Measurements from ENCODE around the gene ARHGAP27.

DNA sequence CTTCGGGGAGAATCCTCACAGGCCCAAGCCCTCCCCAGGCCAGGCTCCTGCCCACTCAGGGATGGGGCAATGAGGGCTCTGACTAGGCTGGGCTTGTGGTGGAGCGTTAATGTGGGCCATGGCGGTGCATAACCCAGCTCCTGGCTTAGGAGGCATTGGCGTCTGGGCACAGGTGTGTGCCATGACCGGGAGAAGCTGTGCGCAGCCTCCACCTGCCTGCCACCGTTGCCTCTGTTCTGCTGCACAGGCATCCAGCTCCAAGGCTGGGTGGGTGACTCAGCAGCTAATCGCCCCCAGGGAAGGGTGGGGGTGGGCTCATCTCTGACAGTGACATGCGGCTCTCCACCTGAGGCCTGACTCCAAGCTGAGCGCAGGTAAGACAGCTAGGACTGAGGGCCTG, 3.5 kb upstream of the ARHGAP27 start:
- TF ChIP-seq EZH2 (IDR thresholded peaks at IDR 0.05; ENCODE audit: low read depth), result no peak
- TF ChIP-seq, protein P1, sequence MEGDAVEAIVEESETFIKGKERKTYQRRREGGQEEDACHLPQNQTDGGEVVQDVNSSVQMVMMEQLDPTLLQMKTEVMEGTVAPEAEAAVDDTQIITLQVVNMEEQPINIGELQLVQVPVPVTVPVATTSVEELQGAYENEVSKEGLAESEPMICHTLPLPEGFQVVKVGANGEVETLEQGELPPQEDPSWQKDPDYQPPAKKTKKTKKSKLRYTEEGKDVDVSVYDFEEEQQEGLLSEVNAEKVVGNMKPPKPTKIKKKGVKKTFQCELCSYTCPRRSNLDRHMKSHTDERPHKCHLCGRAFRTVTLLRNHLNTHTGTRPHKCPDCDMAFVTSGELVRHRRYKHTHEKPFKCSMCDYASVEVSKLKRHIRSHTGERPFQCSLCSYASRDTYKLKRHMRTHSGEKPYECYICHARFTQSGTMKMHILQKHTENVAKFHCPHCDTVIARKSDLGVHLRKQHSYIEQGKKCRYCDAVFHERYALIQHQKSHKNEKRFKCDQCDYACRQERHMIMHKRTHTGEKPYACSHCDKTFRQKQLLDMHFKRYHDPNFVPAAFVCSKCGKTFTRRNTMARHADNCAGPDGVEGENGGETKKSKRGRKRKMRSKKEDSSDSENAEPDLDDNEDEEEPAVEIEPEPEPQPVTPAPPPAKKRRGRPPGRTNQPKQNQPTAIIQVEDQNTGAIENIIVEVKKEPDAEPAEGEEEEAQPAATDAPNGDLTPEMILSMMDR (conservative IDR thresholded peaks at IDR 0.05), result no peak

Measured in PC-9 (cell line).